ENCODE measurements around the gene RSPH1.

Gene RSPH1

DNA sequence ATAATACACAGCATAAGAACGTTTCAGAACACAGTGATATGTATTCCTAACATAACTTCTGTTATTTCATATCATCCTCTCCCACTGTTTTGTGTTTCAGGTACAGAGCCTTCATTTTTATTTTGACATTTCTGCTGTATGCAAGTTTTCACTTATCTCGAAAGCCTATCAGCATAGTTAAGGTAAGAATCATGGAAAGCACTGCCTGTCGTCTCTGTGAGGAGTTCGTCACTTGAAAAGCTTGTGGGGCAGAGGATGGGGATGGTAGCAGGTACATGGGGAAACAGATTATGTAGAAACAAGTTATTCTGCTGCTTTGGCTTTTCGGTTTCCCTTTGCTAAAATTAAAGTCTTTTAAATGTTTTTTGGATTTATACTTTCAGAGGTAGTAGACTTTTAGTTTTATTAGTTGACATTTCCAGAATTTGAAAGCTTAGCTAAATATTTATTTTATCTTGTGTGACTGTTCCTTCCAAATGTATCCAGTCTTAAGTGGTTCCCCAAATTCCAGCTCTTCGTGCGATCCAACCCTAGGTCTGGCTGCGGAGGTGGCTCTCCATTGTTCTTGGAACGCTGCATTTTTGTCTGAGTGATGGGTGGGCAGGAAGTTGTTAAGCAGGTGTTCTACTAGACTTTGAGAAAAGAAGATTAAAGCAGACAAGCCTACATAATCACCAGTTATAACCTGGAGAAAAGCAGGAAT, 29.8 kb upstream of the RSPH1 start:
- TF ChIP-seq TCF12 (IDR thresholded peaks at IDR 0.05; ENCODE audit: low read depth) (no peak), EP300 (IDR thresholded peaks at IDR 0.05; ENCODE audit: borderline replicate concordance) (no peak), TEAD4 (IDR thresholded peaks at IDR 0.05) (no peak)

DNA sequence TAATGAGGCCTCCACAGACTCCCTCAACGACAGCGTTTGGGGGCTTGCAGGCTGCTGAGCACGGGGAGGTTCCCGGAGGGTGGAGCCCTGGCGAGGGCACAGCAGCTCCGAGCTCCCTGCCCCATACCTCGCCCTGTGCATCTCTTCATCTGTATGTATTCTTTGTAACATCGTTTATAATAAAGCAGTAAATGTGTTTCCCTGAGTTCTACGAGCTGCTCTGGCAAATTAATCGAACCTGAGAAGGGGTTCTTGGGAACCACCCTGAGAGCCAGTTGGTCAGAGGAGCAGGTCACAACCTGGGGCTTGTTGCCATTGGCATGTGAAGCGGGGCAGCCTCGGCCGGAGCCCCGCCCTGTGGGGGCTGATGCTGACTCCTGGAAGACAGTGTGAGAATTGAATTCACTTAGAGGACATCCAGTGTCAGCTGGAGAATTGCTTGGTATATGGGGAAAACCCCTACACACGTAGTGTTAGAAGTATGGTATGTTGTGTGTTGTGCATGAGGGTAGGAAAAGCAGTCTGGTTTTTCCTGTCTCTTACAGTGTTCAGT, 29.1 kb upstream of the RSPH1 start:
- no peak for TF ChIP-seq RAD21 (IDR thresholded peaks at IDR 0.05; ENCODE audit: low read depth)
- TF ChIP-seq, protein P1, sequence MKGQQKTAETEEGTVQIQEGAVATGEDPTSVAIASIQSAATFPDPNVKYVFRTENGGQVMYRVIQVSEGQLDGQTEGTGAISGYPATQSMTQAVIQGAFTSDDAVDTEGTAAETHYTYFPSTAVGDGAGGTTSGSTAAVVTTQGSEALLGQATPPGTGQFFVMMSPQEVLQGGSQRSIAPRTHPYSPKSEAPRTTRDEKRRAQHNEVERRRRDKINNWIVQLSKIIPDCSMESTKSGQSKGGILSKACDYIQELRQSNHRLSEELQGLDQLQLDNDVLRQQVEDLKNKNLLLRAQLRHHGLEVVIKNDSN (IDR thresholded peaks at IDR 0.05): no peak
- no peak for TF ChIP-seq TAF1 (IDR thresholded peaks at IDR 0.05; ENCODE audit: low read depth)
- no peak for TF ChIP-seq ZBTB7A (IDR thresholded peaks at IDR 0.05; ENCODE audit: low read depth)
- no peak for TF ChIP-seq CREB1 (IDR thresholded peaks at IDR 0.05; ENCODE audit: low read depth)
- TF ChIP-seq, protein P2, sequence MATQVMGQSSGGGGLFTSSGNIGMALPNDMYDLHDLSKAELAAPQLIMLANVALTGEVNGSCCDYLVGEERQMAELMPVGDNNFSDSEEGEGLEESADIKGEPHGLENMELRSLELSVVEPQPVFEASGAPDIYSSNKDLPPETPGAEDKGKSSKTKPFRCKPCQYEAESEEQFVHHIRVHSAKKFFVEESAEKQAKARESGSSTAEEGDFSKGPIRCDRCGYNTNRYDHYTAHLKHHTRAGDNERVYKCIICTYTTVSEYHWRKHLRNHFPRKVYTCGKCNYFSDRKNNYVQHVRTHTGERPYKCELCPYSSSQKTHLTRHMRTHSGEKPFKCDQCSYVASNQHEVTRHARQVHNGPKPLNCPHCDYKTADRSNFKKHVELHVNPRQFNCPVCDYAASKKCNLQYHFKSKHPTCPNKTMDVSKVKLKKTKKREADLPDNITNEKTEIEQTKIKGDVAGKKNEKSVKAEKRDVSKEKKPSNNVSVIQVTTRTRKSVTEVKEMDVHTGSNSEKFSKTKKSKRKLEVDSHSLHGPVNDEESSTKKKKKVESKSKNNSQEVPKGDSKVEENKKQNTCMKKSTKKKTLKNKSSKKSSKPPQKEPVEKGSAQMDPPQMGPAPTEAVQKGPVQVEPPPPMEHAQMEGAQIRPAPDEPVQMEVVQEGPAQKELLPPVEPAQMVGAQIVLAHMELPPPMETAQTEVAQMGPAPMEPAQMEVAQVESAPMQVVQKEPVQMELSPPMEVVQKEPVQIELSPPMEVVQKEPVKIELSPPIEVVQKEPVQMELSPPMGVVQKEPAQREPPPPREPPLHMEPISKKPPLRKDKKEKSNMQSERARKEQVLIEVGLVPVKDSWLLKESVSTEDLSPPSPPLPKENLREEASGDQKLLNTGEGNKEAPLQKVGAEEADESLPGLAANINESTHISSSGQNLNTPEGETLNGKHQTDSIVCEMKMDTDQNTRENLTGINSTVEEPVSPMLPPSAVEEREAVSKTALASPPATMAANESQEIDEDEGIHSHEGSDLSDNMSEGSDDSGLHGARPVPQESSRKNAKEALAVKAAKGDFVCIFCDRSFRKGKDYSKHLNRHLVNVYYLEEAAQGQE (IDR thresholded peaks at IDR 0.05; ENCODE audit: low read depth): no peak
- TF ChIP-seq EGR1 (IDR thresholded peaks at IDR 0.05): no peak
- no peak for TF ChIP-seq CEBPB (IDR thresholded peaks at IDR 0.05)
- no peak for TF ChIP-seq NFIC (IDR thresholded peaks at IDR 0.05)

DNA sequence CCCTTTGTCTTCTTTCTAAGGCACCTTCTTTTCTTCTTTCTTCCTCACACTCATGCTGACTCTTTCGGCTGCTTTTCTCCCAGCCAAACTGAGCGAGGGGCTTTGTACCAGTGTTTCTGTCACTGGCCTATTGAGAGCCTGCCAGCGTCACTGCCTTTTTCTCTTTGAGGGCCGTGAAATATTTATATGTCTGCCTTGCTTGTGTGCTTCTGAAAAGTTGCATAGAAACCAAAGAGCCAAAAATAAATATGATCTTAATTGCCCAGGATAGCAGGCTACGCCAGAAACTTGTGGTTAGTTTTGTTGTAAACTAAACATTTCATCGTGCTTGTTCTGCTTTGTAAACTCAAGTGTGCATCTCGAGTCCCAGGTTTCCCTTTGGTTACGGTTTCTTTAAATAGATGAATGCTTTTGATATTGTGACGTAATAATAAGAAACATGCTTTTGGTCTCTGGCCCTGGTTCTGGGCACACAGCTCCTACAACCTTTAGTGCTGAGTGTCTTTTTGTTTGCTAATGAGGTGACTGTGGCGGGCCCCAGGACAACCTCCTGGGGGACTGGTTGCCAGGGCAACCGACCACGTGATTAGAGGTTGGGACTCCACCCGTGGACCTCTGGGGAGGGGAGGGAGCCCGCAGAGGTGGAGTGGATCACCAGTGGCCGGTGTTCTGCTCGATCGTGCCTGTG, 28.5 kb upstream of the RSPH1 start:
- TF ChIP-seq, protein P3, sequence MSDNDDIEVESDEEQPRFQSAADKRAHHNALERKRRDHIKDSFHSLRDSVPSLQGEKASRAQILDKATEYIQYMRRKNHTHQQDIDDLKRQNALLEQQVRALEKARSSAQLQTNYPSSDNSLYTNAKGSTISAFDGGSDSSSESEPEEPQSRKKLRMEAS (IDR thresholded peaks at IDR 0.05): no peak
- TF ChIP-seq, protein P2 (IDR thresholded peaks at IDR 0.05; ENCODE audit: low read depth): no peak
- no peak for TF ChIP-seq NFIC (IDR thresholded peaks at IDR 0.05)
- TF ChIP-seq, protein P1 (IDR thresholded peaks at IDR 0.05): peak; percentile 36; the same call in 1 of the 2 replicates
- TF ChIP-seq FOXM1 (IDR thresholded peaks at IDR 0.05; ENCODE audit: borderline replicate concordance, low read depth): no peak
- TF ChIP-seq CEBPB (IDR thresholded peaks at IDR 0.05): no peak

DNA sequence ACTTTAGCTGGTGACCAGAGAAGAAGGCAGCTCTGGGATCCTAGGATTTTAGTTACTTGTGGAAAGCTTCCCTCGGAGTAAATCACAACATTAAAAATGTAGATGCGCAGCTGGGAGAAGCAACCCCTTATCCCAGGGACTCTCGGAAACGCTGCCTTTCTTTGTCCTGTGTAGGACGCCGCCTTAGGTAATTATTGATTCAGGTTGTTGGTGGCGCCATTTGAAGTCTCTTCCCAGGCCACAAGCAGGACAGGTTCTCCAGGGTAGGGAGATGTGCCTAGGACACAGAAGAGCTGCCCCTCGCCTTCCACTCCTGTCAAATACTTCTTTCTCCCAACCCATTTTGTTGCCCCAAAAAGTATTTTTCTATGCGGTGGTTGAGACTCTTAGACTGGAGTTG, 27.9 kb upstream of the RSPH1 start:
- TF ChIP-seq EGR1 (IDR thresholded peaks at IDR 0.05): no peak
- no peak for TF ChIP-seq CEBPB (IDR thresholded peaks at IDR 0.05)
- no peak for TF ChIP-seq TCF12 (IDR thresholded peaks at IDR 0.05; ENCODE audit: low read depth)
- TF ChIP-seq EP300 (IDR thresholded peaks at IDR 0.05; ENCODE audit: borderline replicate concordance): no peak
- no peak for TF ChIP-seq YY1 (IDR thresholded peaks at IDR 0.05; ENCODE audit: low read depth)
- no peak for TF ChIP-seq RAD21 (IDR thresholded peaks at IDR 0.05; ENCODE audit: low read depth)
- no peak for TF ChIP-seq NFIC (IDR thresholded peaks at IDR 0.05)
- no peak for TF ChIP-seq TEAD4 (IDR thresholded peaks at IDR 0.05)
- TF ChIP-seq ZBTB7A (IDR thresholded peaks at IDR 0.05; ENCODE audit: low read depth): no peak
- TF ChIP-seq, protein P1 (IDR thresholded peaks at IDR 0.05): no peak
- TF ChIP-seq, protein P2 (IDR thresholded peaks at IDR 0.05; ENCODE audit: low read depth): no peak
- TF ChIP-seq FOXM1 (IDR thresholded peaks at IDR 0.05; ENCODE audit: borderline replicate concordance, low read depth): no peak
- TF ChIP-seq, protein P3 (IDR thresholded peaks at IDR 0.05): no peak
- no peak for TF ChIP-seq TAF1 (IDR thresholded peaks at IDR 0.05; ENCODE audit: low read depth)
- TF ChIP-seq CREB1 (IDR thresholded peaks at IDR 0.05; ENCODE audit: low read depth): no peak
